ENCODE data around the gene DNAJB14. TPM values are rescaled to one million over a fixed set of nuclear protein-coding genes. Genes with fewer than 3 reads are reported as not detected.

Gene DNAJB14
- total RNA-seq, 1 donor from 2014 or later, result 48.8 TPM

DNA sequence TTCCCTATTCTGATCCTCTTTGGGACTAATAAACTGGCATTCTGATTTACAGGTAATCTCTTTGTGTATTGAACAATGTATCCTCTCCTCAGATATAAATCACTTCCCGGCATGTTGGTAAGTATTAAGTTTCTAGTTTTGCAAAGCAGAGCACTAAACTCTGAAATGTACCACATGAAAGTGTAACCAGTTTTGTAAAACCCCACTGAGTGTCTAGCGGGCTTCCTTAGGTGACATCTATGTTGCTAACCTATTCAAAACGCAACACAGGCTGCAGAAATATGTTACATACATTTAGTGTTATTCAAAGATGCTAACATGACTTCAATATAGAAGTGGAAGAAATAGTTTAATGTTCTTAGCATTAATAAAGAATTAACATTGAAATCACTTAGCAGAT, 25.2 kb downstream of the DNAJB14 start:
- no peaks in the 10 kb centered on the region for H3K4me1 Mint-ChIP-seq
- DNase-seq (no peak), ATAC-seq (ENCODE audit: low read depth) (no peak)
- TF ChIP-seq, protein P1, sequence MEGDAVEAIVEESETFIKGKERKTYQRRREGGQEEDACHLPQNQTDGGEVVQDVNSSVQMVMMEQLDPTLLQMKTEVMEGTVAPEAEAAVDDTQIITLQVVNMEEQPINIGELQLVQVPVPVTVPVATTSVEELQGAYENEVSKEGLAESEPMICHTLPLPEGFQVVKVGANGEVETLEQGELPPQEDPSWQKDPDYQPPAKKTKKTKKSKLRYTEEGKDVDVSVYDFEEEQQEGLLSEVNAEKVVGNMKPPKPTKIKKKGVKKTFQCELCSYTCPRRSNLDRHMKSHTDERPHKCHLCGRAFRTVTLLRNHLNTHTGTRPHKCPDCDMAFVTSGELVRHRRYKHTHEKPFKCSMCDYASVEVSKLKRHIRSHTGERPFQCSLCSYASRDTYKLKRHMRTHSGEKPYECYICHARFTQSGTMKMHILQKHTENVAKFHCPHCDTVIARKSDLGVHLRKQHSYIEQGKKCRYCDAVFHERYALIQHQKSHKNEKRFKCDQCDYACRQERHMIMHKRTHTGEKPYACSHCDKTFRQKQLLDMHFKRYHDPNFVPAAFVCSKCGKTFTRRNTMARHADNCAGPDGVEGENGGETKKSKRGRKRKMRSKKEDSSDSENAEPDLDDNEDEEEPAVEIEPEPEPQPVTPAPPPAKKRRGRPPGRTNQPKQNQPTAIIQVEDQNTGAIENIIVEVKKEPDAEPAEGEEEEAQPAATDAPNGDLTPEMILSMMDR (IDR thresholded peaks at IDR 0.05), result no peak
- peaks cover 7% of the 10 kb centered on the region for H3K9me3 Mint-ChIP-seq
- CTCF ChIA-PET, result no interaction called here
- H3K27ac Mint-ChIP-seq, result no peak overlapping the region
- intact Hi-C loops (cut with micrococcal nuclease), result no loop called here
- peaks cover 61% of the 10 kb centered on the region for H3K36me3 Mint-ChIP-seq (ENCODE audit: low read depth)
- no peaks in the 10 kb centered on the region for H3K27me3 Mint-ChIP-seq
- POLR2A ChIA-PET, result interaction anchor here (1.3 kb wide), 1 partner anchor 28 kb away, joined by 4 read pairs; no protein-coding TSS in a partner anchor
- H3K4me3 Mint-ChIP-seq, result no peak overlapping the region

DNA sequence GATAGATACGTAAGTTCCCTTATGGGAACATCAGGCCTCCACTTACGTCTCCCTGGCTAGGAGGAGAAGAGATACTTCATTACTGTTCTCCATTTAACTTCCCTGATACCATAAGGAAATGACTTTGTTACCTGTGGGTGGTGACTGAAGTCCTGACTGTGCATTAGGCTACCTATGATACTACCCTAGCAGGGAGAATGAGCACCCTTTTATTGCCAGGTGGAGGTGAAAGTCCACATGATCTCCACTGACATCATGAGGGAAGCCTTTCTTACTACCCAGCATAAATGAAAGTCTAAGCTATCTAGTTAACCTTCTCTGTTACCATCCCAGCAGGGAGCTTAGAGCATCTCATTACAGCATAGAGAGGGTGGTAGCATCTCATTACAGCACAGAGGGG, 27.8 kb downstream of the DNAJB14 start:
- intact Hi-C loops (cut with micrococcal nuclease), result no loop called here
- DNase-seq (no peak), ATAC-seq (ENCODE audit: low read depth) (no peak)
- H3K36me3 Mint-ChIP-seq (ENCODE audit: low read depth), result peaks cover 64% of the 10 kb centered on the region
- no peak overlapping the region for H3K27ac Mint-ChIP-seq
- no peak overlapping the region for H3K4me3 Mint-ChIP-seq
- CTCF ChIA-PET, result no interaction called here
- no peaks in the 10 kb centered on the region for H3K4me1 Mint-ChIP-seq
- peaks cover 7% of the 10 kb centered on the region for H3K9me3 Mint-ChIP-seq
- POLR2A ChIA-PET, result no interaction called here
- TF ChIP-seq, protein P1 (IDR thresholded peaks at IDR 0.05), result no peak
- H3K27me3 Mint-ChIP-seq, result no peaks in the 10 kb centered on the region

DNA sequence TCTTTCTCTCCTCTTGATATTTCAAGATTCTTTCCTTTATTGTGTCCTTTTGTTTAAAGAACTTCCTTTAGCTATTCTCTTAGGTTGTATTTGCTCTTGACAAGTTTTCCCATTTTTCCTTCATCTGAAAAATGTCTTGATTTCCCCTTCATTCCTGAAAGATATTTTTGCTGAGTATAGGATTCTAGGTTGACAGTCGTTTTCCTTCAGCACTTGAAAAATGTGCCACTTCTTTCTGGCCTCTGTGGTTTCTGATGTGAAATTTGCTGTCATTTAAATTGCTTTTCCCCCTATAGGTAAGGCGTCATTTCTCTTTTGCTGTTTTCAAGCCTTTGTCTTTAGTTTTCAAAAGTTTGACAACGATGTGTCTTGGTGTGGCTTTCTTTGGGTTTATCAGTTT, 28.8 kb downstream of the DNAJB14 start:
- intact Hi-C loops (cut with micrococcal nuclease), result no loop called here
- ATAC-seq (ENCODE audit: low read depth) (no peak), DNase-seq (no peak)
- Mint-ChIP-seq H3K36me3 (ENCODE audit: low read depth) (peaks cover 68% of the 10 kb centered on the region), H3K9me3 (peaks cover 7% of the 10 kb centered on the region), H3K4me1 (no peaks in the 10 kb centered on the region), H3K4me3 (no peak overlapping the region), H3K27me3 (no peaks in the 10 kb centered on the region), H3K27ac (no peak overlapping the region)
- ChIA-PET POLR2A (no interaction called here), CTCF (no interaction called here)
- TF ChIP-seq, protein P1 (IDR thresholded peaks at IDR 0.05), result no peak

DNA sequence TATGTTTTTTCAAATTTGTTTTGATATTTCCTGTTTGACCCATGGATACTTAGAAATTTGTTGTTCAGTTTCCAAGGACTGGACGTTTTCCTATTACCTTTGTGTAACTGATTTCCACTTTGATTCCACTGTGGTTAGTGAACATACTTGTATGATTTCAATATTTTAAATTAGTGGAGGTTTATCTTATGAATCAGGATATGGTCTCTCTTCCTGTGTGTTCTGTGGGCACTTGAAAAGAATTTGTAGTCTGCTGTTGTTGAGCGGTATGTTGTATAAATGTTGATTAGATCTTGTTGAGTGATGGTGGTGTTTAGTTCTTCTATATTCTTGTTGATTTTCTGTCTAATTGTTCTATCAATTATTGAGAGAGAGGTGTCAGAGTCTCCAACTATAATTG, 31.0 kb downstream of the DNAJB14 start:
- Mint-ChIP-seq H3K4me1 (no peaks in the 10 kb centered on the region), H3K36me3 (ENCODE audit: low read depth) (peaks cover 69% of the 10 kb centered on the region), H3K4me3 (no peak overlapping the region), H3K27ac (no peak overlapping the region), H3K27me3 (no peaks in the 10 kb centered on the region), H3K9me3 (peaks cover 7% of the 10 kb centered on the region)
- ATAC-seq (ENCODE audit: low read depth) (no peak), DNase-seq (no peak)
- CTCF ChIA-PET, result no interaction called here
- TF ChIP-seq, protein P1 (IDR thresholded peaks at IDR 0.05), result no peak
- intact Hi-C loops (cut with micrococcal nuclease), result no loop called here
- POLR2A ChIA-PET, result no interaction called here

DNA sequence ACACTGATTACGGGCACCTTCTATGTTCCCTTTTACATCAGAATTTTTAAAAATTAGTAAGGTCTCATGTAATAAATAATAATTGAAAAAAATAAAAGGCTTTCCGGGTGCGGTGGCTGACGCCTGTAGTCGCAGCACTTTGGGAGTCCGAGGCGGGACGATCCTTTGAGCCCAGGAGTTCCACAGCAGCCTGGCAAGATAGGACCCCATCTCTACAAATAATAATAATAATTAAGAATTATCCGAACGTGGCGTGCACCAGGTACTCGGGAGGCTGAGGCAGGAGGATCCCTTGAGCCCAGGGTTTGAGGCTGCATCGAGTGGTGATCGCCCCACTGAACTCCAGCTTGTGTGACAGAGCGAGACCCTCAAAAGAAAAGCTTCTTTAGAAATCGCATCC, 51.4 kb downstream of the DNAJB14 start:
- DNase-seq, result no peak
- Mint-ChIP-seq H3K9me3 (no peaks in the 10 kb centered on the region), H3K27ac (peak overlapping the region; percentile 79), H3K4me3 (peak overlapping the region; percentile 80), H3K27me3 (no peaks in the 10 kb centered on the region), H3K4me1 (peaks cover 26% of the 10 kb centered on the region), H3K36me3 (ENCODE audit: low read depth) (peaks cover 25% of the 10 kb centered on the region)
- ChIA-PET POLR2A (interaction anchor here (0.6 to 1.8 kb wide), 9 partner anchors 26 to 807 kb away, joined by 3 to 57 read pairs (median 6); partner anchors contain the start of genes ADH5, DAPP1, DNAJB14 and H2AZ1), CTCF (interaction anchor here (0.7 to 1.3 kb wide), 3 partner anchors 54 to 83 kb away, joined by 3 to 7 read pairs (median 5); partner anchors contain the start of gene DAPP1)
- intact Hi-C loops (cut with micrococcal nuclease), result loop anchor here (1.0 to 5.0 kb wide), 7 partner anchors 38 to 1752 kb away; partner anchors contain the start of genes ADH5, DAPP1, METAP1 and STPG2
- TF ChIP-seq, protein P1 (IDR thresholded peaks at IDR 0.05), result no peak
- ATAC-seq (ENCODE audit: low read depth), result no peak
